SH-SY5Y (cell line): ENCODE measurements around the gene NAA10.

ENCODE experiments used
- GATA2 ChIP-seq: IDR thresholded peaks from 2 replicates; pipeline ENCODE4 v1.6.1; 2011; ENCODE audit warnings: mild to moderate bottlenecking, low read depth, low read length
- GATA3 ChIP-seq: IDR thresholded peaks from 2 replicates; pipeline ENCODE4 v1.6.1; 2011; ENCODE audit warnings: low read depth, mild to moderate bottlenecking, low read length, moderate library complexity

DNA sequence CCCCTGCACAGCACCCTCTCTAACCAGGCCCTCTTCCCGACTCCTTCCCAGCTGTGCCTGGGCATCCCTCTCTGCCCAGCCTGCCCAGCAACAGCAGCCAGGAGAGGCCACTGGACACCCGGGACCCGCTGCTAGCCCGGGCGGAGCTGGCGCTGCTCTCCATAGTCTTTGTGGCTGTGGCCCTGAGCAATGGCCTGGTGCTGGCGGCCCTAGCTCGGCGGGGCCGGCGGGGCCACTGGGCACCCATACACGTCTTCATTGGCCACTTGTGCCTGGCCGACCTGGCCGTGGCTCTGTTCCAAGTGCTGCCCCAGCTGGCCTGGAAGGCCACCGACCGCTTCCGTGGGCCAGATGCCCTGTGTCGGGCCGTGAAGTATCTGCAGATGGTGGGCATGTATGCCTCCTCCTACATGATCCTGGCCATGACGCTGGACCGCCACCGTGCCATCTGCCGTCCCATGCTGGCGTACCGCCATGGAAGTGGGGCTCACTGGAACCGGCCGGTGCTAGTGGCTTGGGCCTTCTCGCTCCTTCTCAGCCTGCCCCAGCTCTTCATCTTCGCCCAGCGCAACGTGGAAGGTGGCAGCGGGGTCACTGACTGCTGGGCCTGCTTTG is 29.2 kb downstream of the NAA10 start:
- TF ChIP-seq GATA2 (no peak), GATA3 (no peak)
